Mesothelial cell of epicardium (in vitro differentiated cells): Measurements from ENCODE around the gene TSPAN14. TPM values are rescaled to one million over a fixed set of nuclear protein-coding genes. Genes with fewer than 3 reads are reported as not detected.
"Not testable (repeated sequence)": the region's sequence is repeated elsewhere in the genome, so short reads cannot be mapped to it uniquely, and the experiment has no call there.

ENCODE experiments used
- DNase-seq, 2 experiments: peaks; one replicate each; pipeline ENCODE4 v3.0.0; 2021; ENCODE audit warnings: low spot score in 2 of 2; ENCODE audit not compliant: unreplicated experiment in 2 of 2
- H3K27ac Mint-ChIP-seq: 2 replicates; pipeline ENCODE4 v1.8.0; 2021; ENCODE audit warnings: mixed read lengths
- H3K27me3 Mint-ChIP-seq: 2 replicates; pipeline ENCODE4 v1.8.0; 2021; ENCODE audit warnings: low read depth, mixed read lengths
- H3K36me3 Mint-ChIP-seq: 2 replicates; pipeline ENCODE4 v1.8.0; 2021; ENCODE audit warnings: mixed read lengths
- H3K4me1 Mint-ChIP-seq: 2 replicates; pipeline ENCODE4 v1.8.0; 2021; ENCODE audit warnings: mixed read lengths
- H3K4me3 Mint-ChIP-seq: 2 replicates; pipeline ENCODE4 v1.8.0; 2021; ENCODE audit warnings: mild to moderate bottlenecking, moderate library complexity, mixed read lengths
- H3K9me3 Mint-ChIP-seq: 2 replicates; pipeline ENCODE4 v1.8.0; 2021; ENCODE audit warnings: mixed read lengths
- total RNA-seq: library from RNA; stranded (reverse); gene quantifications from 3 replicates; pipeline ENCODE4 v1.2.1, GENCODE V29; 2021
- TF ChIP-seq, protein P1 (sequence below): fragments of 200-600 bp; sonication (generic); IDR thresholded peaks from one replicate; pipeline ENCODE4 v1.5.0; 2021; ENCODE audit warnings: antibody characterized with exemption; ENCODE audit not compliant: unreplicated experiment

TSPAN14 gene
- total RNA-seq, 1 donor from 2014 or later, result 113 TPM

DNA sequence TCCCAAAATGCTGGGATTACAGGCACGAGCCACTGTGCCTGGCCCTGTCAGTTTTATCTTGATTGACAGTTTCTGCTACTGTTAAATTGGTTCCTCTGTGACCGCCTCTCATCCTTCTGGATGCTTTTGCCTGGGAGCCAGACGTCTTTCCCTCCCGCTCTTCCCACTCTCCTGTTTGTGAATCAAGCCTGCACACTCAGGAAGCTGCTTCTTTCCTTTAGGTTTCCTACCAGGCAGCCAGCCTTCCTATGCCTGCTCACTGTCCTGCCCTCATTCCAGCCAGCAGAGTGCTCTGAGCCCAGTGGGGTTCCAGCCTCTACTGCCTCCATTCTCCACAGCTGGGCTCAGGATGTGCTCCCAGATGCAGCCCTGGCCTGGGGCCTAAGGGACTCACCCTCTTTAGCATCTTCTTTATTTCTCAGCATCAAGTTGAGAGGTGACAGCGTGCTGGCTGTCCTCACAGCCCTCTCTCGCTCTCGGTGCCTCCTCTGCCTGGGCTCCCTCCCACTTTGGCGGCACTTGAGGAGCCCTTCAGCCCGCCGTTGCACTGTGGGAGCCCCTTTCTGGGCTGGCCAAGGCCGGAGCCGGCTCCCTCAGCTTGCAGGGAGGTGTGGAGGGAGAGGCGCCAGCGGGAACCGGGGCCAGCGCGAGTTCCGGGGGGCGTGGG, 88.7 kb downstream of the TSPAN14 start:
- peak in 1 of 2 experiments; percentile 35 for DNase-seq
- TF ChIP-seq, protein P1, sequence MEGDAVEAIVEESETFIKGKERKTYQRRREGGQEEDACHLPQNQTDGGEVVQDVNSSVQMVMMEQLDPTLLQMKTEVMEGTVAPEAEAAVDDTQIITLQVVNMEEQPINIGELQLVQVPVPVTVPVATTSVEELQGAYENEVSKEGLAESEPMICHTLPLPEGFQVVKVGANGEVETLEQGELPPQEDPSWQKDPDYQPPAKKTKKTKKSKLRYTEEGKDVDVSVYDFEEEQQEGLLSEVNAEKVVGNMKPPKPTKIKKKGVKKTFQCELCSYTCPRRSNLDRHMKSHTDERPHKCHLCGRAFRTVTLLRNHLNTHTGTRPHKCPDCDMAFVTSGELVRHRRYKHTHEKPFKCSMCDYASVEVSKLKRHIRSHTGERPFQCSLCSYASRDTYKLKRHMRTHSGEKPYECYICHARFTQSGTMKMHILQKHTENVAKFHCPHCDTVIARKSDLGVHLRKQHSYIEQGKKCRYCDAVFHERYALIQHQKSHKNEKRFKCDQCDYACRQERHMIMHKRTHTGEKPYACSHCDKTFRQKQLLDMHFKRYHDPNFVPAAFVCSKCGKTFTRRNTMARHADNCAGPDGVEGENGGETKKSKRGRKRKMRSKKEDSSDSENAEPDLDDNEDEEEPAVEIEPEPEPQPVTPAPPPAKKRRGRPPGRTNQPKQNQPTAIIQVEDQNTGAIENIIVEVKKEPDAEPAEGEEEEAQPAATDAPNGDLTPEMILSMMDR, result no peak
- H3K4me1 Mint-ChIP-seq, result no peaks in the 10 kb centered on the region
- no peaks in the 10 kb centered on the region for H3K36me3 Mint-ChIP-seq
- H3K27me3 Mint-ChIP-seq, result peaks cover 6% of the 10 kb centered on the region
- no peak overlapping the region for H3K4me3 Mint-ChIP-seq
- H3K27ac Mint-ChIP-seq, result no peak overlapping the region
- H3K9me3 Mint-ChIP-seq, result no peaks in the 10 kb centered on the region

DNA sequence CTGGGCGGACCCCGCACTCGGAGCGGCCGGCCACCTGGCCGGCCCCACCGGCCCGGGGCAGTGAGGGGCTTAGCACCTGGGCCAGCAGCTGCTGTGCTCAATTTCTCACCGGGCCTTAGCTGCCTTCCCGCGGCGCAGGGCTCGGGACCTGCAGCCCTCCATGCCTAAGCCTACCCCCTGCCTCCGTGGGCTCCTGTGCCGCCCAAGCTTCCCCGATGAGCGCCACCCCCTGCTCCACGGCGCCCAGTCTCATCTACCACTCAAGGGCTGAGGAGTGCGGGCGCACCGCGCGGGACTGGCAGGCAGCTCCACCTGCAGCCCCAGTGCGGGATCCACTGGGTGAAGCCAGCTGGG, 89.2 kb downstream of the TSPAN14 start:
- not testable (repeated sequence) for H3K27me3 Mint-ChIP-seq, H3K36me3 Mint-ChIP-seq, H3K4me3 Mint-ChIP-seq, H3K27ac Mint-ChIP-seq, H3K9me3 Mint-ChIP-seq, H3K4me1 Mint-ChIP-seq
- DNase-seq, result peak in 1 of 2 experiments; percentile 31

DNA sequence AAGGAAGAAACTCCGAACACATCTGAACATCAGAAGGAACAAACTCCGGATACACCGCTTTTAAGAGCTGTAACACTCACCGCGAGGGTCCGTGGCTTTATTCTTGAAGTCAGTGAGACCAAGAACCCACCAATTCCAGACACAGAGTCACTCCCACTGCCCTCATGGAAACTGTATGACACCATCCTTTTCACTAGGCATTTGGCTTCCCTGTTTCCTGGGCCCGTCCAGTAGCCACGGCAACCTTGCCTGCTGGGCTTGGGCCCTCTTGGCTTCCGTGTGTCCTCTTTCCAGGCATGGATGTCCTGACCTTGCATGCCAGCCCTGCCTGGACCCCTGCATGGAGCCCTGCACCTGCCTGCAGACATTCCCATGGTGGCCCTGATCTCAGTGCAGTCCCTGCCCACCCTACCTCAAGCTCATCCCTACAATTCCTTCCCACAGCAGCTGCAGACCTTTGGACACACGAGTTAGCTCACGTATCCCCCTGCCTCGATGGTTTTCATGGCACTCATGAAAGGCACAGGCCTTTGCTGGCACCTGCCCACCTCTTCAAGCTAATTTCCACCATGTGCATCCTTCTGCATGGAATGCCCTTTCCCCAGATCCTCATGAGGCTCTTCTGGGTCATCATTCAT, 90.3 kb downstream of the TSPAN14 start:
- peak in 1 of 2 experiments; percentile 29 for DNase-seq
- Mint-ChIP-seq H3K4me3 (no peak overlapping the region), H3K27me3 (peaks cover 6% of the 10 kb centered on the region), H3K4me1 (no peaks in the 10 kb centered on the region), H3K36me3 (no peaks in the 10 kb centered on the region), H3K27ac (no peak overlapping the region), H3K9me3 (no peaks in the 10 kb centered on the region)
- TF ChIP-seq, protein P1, result no peak

DNA sequence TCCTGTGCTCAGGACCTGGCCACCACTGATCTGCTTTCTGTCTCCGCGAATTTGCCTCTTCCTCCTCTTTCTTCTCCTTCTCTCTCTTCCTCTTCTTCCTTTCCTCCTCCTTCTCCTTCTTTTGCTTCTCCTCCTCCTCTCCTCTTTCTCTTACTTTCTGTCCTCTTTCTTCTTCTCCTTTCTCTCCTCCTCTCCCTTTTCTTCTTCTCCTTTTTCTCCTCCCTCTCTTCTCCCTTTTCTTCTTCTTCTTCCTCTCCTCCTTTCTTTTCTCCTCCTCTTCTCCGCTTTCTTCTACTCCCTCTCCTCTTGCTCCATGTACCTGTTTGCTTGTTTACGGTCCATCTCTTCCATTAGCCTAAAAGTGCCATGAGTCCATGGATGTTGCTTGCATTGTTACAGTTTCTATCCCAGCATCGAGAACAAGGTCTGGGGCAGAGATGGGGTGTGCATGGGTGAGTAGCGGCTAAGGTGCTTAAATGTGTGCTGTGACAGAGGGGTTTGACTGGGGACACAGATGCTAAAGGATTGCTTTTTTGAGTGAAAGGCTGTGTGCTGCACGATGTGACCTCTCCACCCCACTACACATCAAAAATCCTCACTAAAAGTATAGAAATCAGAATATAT, 91.3 kb downstream of the TSPAN14 start:
- no peak overlapping the region for H3K27ac Mint-ChIP-seq
- H3K36me3 Mint-ChIP-seq, result no peaks in the 10 kb centered on the region
- H3K9me3 Mint-ChIP-seq, result no peaks in the 10 kb centered on the region
- H3K27me3 Mint-ChIP-seq, result peaks cover 6% of the 10 kb centered on the region
- TF ChIP-seq, protein P1, result no peak
- no peaks in the 10 kb centered on the region for H3K4me1 Mint-ChIP-seq
- no peak for DNase-seq
- no peak overlapping the region for H3K4me3 Mint-ChIP-seq

DNA sequence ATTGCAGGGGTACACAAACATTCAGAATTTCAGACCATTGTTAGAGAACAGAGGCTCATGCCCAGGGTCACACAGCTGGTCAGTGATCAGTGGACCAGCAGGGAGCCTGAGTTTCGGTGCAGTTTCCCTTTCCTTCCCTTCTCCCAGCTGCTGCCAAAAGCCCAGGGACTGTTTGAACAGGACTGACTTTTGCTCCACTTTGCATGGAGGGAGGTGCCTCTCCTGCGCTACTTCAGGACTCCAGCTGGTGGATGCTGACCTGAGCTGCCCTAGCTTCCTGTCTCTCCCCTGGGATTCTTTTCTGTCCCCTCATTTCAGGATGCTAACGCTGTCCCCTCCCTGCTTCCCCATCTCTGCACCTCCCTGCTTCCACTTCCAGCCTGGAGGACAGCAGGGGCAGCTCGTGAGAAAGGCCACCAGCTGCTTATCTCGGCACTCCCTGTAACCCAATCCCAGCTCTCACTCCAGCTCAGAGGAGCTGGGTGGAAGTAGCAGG, 98.1 kb downstream of the TSPAN14 start:
- H3K4me1 Mint-ChIP-seq, result no peaks in the 10 kb centered on the region
- TF ChIP-seq, protein P1, result no peak
- peaks cover 13% of the 10 kb centered on the region for H3K27me3 Mint-ChIP-seq
- no peak for DNase-seq
- H3K27ac Mint-ChIP-seq, result no peak overlapping the region
- H3K9me3 Mint-ChIP-seq, result peaks cover 3% of the 10 kb centered on the region
- no peaks in the 10 kb centered on the region for H3K36me3 Mint-ChIP-seq
- H3K4me3 Mint-ChIP-seq, result no peak overlapping the region

DNA sequence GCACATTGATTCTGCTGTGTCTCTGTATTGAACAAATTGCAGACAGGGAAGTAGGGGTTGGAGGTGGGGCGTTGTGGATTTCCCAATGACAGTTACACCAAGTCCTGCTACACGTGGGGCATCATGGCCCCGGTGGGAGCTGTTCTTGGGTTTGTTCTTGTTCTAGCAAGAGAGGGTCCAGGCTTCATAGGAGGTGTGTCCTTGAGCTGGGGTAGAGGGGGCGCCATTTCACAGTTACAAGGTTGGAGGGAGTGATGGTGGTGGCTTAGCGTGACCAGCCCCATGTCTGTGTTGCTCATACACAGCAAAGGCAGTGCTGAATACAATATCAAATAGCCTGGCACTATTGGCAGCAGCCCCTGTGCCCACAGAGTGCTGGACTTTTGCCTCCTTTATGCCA, 99.3 kb downstream of the TSPAN14 start:
- no peak overlapping the region for H3K27ac Mint-ChIP-seq
- peaks cover 3% of the 10 kb centered on the region for H3K9me3 Mint-ChIP-seq
- no peaks in the 10 kb centered on the region for H3K4me1 Mint-ChIP-seq
- TF ChIP-seq, protein P1, result no peak
- H3K36me3 Mint-ChIP-seq, result no peaks in the 10 kb centered on the region
- H3K27me3 Mint-ChIP-seq, result peaks cover 16% of the 10 kb centered on the region
- no peak overlapping the region for H3K4me3 Mint-ChIP-seq
- DNase-seq, result no peak
